Measurements from ENCODE around the gene LARGE1.

The LARGE1 gene

DNA sequence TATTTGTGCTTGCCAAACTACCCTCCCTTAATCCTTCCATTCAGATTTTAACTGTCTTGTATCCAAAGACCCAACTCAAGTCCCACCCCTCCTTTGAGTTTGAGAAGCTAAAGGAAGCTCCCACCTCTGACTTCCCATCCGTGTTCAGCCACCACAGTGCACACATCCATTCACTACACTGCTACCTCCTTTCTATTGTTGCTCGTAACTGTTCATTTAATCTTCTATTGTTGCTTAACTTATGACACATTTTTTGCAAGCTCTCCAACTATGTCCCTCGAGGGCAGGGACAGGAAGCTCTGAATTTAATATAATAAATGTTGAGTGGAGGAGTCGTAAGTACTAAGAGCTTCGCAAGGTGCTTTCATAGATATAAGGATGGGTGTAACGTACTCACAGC, 10.4 kb downstream of the LARGE1 start:
- no peak for DNase-seq

DNA sequence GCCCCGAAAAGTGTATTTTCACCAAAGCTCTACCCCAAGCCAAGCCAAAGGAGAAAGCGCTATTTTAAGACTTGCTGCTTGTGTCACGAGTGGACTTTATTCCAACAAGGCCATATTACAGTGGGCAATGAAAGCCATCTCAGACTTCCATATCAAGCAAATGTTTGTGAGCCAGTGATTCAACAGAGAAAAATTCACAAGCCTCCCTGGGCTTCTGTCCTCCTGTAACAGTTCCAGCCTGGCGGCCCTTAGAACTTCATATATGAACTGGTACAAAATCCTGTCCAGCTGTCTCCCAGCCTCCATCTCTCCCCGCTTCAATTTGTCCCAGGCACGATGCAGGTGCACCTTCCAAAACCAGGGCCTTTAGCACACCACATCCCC, 11.2 kb downstream of the LARGE1 start:
- DNase-seq = no peak

DNA sequence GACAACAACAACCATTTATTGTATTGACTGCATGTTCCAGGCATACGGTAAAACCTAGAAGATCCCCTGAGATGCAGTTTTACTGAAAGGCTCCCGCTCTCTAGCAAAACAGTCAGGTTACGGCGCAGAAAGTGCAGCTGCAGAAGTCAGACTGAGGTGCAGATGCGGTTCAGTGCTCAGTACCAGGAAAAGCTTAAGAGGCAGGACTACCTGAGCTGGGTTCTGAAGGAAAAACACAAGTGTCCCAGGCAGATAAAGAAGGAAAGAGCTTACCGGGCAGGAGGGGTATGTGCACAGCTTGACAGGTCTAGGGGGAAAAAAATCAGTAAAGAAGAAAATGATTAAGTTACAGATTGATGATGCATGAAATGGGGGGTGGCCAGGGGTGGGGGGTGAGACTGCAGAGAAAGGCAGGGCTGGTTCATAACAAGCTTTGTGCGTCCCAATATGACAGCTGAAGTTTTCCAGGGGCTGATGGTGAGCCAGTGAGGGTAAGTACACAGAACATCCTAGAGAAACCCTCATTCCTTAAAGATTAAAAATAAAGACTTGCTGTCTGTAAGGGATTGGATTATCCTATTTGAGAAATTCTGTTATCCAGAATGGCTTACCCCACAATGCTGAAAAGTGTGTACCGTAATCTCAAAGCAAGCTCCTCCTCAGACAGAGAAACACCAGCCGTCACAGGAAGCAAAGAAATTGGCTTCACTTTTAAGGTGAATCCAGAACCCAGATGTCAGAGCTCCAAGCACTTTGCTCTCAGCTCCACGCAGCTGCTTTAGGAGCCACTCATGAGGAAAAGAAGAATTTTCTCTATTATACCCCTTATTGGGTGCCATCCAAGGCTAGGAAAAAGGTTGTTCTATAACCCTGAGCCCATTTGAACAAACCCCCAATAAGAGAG, 11.9 kb downstream of the LARGE1 start:
- DNase-seq = no peak

DNA sequence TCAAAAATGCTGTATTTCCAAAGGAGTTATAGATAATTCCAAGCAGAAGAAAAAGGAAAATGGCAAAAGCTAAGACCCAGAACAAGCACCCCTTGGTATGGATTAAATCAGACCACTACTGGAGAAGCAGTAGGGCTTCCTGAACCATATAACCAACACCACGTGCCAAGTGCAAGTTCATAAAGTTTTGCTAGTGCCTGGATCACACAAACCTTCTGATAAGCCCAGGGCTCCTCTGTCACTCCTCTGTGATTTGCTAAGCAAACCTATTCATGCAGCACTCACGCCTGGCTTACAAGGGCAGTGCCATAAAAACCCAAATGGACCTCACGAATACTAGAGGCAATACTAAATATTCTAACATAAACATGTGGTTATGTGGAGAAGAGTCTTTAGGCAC, 13.3 kb downstream of the LARGE1 start:
- no peak for DNase-seq

DNA sequence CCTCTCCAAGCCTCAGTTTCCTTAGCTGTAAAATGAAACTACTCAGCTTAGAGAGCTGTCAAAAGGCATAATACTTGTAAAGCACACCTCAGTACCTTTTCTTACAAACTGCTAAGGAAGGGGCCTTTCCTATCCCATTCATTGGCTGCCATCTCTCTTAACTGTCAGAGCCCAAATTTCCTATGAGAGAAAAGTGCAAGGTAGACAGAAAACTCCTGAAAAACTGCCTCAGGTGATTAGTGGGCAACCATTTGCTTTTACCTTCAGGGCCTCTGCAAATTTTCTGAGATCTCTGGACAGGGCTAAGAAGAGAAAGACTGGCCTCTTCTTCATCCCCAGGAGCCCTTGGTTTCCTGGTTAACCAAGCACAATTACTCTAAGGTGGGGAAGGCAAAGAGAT, 13.8 kb downstream of the LARGE1 start:
- DNase-seq = no peak

DNA sequence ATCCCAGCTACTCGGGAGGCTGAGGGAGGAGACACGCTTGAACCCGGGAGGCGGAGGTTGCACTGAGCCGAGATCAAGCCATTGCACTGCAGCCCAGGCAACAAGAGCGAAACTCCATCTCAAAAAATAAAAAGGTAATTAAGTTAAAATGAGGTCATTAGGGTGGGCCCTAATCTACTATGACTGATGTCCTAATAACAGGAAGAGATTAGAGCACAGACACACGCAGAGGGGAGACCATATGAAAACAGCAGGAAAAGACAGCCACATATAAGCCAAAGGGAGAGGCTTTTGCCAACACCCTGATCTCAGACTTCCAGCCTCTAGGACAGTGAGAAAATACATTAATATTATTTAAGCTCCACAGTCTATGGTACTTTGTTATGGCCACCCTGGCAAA, 17.3 kb downstream of the LARGE1 start:
- DNase-seq = no peak

DNA sequence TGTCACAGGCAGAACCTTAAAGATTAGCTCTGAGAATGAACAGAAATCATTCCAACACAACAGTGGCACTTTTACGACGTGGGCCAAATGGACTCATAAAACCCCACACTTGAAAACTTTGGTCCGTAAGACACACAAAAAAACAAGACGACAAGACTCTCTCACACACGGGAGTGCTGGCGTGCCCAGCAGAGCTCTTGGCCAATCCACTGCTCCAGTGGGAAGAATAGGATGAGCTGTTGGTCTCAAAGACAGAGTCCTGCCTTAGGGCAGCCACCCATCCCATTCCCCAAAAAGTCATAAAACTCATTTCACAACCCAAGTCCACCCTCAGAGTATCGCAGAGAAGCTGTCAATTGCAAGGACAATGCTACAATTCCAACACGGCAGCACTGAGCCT, 18.2 kb downstream of the LARGE1 start:
- no peak for DNase-seq

DNA sequence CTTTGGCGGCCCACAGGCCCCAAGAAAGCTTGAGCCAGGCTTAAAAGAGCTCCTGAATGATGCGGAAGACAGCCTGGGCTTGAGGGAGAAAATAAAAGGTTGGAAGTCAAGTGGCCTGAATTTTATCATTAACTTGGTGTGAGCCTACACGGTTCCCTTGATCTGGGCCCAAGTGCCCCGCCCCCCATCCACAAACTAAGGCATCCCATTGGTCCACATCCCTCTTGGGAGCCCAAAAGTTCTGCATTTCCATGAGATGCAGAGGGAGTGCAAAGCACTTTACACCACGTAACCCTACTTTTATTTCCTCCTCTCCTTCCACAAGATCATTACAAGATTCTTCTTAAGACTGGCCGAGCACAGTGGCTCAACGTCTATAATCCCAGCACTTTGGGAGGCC, 22.2 kb downstream of the LARGE1 start:
- no peak for DNase-seq

DNA sequence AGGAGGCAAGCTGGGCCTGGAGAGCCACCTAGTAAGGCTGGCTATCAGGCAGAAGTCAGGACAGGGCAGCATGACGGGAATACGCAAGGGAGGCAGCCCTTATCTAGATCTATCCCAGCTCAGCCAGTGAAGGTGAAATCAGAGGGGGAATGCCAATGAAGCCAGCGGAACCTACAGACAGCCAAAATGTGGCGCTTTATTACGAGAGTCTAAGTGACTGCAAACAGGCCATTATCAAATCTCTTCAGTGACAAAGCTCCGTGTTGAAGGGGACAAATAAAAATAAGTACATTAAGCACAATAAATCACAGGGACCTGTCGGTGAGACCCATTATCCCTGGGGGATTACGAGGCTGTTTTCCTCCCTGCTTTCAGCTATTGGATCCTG, 22.8 kb downstream of the LARGE1 start:
- DNase-seq = peak; percentile 68

DNA sequence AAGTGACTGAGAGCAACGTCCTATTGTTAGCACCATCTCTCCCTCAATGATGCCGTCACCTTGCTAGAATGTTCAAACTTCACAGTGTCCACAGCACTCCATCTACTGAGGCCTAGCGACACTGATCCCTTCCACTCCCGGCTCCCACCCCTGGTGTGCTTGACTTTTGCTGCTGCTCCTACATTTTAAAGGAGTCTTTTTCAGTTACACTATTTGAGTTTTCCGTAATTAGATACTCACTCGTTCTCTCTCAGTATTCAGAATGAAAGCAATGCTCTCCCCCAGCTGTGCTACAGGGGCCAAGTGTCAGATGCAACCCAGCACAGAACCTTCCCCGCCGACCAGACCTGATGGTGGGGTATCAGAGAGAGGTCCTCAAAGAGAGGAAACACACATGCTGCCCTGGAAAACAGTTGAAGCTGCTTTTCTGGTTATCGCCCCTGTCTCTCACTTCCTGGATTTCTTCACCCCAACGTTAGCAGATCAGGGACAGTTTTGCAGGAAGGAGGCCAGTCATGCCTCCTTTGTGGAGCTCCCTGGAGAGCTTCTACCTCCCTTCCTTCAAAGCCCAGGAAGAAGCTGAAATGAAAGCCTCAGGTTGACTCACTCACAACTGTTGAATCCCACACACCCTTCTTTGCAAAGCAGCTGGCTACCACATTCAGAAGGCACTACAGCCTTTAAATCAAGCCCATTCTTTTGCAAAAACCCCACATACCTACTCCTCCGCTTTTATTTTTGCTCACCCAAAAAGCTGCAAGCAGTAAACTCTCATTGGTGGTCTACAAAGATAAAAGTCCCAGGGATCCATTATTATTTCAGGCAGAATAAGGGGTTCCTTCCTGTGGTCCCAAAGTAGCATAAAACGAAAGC, 23.5 kb downstream of the LARGE1 start:
- no peak for DNase-seq

DNA sequence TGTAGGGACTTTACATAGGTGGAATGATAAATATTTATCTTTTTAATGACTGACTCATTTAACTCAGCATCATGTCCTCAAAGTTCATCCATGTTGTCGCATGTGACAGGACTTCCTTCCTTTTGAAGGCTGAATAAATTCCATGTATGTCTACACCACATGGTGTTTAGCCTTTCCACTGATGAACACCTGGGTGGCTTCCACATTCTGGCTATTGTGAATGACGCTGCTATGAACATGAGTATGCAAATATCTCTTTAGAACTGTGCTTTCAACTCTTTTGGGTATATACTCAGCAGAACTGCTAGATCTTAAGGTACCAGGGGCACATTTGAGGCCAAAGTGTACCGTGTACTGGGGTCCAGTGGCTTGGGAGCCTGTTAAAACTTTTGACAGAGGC, 24.1 kb downstream of the LARGE1 start:
- DNase-seq = no peak

DNA sequence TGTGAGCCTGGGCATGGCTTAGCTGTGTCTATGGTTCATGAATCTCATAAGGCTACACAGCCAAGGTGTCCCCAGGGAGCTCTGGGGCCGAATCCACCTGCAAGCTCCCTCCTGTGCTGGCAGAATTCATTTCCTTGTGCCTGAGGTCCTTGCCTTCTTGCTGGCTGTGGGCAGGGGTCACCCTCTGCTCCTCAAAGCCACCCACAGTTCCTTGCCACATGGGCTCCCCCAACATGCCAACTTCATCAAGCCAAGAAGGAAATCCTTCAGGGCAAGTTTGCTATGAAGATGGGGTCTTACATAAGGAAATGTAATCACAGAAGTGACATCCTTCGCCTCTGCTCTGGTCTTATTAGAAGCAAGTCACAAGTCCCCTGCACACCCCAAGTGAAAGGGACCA, 24.8 kb downstream of the LARGE1 start:
- DNase-seq = no peak

DNA sequence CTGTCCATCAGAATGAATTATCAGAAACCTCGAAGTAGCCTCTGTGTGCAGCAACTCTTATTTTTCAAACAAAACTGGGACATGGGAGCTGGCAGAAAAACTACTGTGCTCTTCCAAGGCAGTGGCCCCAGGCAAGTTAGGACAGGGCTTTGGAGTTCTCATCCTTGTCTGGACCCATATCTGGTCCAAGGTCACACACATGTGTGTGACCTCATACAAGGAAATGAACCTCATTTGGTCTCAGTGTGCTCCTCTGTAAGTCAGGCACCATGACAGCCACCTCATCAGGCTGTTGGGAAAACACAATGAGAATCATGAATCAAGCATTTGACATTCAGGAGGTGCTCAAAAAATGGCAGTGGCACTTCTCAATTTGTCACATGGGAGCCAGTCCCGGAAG, 25.8 kb downstream of the LARGE1 start:
- DNase-seq = no peak

DNA sequence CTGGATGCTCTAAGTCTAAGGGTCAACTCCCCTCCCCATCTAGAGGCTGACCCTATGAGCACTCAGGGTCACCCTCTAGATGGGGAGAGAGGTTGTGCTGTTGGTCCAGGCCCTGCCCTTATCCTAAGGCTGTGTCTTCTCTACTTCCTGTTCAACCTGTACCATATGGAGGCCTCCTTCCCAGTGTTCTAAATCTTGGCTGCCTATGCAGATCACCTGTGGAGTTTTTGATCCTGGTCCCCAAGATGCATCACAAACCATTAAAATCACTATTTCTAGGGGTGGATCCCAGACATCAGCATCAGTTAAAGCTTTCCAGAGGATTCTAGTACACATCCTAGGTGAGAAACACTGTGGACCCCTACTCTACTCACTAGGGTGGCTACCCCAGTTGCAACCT, 26.2 kb downstream of the LARGE1 start:
- no peak for DNase-seq

DNA sequence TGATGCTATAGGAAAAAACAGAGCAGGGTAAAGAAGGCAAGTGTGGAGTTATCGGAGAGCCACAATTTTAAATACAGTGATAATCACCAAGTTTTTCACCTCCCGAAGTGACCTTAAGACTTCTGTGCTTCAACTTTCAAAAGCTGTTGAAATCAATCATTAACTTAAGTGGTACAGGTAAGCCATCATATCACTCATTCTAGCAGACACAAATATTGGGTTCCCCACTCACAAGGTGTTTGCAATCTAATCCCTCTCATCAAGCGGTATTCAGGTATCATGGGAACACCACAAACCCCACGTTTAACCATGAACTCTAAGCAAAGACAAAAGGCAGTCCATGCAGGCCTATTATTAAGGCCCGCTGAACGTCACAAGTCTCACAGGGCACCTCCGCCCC, 26.8 kb downstream of the LARGE1 start:
- DNase-seq = no peak

DNA sequence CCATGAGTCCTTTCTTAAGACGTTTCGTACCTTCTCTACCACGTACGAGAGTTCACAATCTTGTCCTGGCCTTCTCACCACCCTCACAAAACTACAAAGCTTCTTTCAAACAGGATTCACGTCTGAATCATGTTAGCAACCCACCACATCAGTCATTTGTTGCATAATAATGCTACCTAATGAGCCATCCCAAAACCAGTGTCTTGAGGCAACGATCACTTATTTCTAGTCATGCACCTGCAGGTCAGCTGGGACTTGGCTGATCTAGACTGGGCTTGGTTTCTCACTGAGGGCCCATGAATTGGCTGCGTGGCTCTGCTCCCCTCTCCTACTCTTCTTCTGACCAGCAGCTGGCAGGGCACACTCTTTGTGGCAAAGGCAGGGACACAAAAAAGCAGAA, 28.3 kb downstream of the LARGE1 start:
- no peak for DNase-seq

DNA sequence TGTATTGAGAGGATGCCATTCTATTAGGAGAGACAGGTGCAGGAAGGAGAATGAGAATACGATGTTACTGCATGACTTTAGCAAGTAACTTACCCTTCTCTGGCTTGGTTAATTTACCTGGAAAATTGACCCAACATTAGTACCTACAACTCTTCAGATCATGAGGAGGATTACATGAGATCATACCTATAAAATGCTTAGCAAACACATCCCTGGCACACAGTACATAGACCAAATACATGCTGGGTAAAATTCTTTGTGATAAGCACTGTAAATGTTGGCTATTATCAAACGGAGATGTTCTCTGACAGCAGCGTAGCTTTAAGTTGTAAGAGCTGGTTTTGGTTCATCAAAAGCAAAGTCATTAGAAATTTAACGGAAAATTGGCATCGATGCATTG, 28.8 kb downstream of the LARGE1 start:
- DNase-seq = no peak

DNA sequence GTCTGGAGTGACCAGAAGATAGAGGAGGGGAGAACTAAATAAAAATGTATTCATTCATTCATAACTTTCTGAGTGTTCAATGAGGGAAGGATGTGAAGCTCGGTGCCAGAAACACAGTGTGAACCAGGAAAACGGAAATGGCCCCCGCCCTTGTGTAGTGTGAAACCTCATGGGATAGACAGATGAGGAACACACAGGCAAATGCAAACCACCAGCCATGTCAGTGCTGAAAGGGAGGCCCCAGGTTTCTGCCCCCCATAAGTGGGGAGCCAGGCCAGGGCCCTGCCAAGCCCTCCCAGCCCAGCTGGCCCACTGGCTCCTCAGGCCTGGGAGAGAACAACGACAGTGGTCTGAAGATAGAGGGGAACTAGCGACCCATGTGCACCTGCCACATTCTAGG, 30.5 kb downstream of the LARGE1 start:
- DNase-seq = no peak

DNA sequence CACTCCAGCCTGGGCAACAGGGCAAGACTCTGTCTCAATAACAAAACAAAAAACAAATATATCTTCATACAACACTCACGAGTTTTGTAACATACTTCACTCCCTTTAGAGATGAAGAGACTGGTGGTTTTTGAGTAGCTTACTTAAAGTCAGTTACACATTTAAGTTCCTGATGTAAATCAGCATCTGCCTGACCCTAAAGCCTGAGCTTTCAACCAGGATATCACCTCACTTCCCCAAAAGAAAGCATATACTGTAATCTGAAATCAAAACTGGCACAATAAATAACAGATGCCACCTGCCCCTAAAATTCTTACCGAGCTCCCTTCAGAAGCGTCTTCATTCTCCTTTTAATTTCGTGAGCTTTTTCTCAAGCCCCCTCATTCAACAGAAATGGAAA, 31.5 kb downstream of the LARGE1 start:
- no peak for DNase-seq

DNA sequence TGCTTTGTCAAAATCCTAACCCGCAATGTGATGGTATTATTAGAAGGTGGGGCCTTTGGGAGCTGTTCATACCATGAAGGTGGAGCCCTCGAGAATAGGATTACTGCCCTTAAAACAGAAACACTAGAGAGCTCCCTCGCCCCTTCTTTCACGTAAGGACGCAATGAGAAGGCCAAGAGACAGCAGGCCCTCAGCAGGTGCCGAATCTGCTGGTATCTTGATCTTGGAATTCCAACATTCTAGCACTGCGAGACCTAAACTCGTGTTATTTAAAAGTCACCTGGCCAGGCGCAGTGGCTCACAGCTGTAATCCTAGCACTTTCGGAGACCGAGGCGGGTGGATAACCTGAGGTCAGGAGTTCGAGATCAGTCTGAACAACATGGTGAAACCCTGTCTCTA, 33.1 kb downstream of the LARGE1 start:
- DNase-seq = no peak

DNA sequence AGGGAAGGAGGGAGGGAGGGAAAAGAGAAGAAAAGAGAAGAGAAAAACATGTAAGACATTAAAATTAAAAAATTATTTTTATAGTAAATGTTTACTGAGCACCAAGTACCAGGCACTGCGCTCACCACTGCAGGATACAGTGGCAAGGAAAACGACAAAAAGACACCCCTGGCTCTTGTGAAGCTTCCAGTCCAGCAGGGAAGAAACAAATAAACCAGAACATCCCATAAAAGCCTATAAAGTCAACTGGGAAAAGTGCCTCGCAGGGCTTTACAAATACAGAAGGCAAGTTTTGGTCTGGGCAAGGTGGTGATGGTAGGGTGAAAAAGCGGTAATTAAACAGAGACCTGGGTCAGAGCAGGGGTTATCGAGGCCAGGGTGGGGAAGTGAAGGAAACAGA, 33.6 kb downstream of the LARGE1 start:
- no peak for DNase-seq

DNA sequence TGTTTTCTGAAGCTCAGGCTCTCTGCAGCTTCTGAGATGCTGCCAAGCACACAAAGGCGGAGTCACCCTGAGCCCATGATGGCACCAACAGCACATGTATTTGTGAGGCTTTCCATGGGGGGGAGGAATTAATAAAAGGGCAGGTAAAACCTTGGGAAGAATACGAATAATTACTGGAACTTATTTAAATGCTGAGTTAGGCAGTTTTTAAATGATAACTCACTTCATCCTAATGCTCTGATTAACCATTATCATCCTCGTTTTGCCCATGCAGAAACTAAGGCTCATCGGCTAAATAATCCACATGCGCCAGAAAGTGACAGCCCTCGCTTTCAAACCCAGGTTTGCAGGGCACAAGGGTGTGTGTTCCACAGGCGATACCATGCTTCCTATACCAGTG, 35.4 kb downstream of the LARGE1 start:
- DNase-seq = no peak

DNA sequence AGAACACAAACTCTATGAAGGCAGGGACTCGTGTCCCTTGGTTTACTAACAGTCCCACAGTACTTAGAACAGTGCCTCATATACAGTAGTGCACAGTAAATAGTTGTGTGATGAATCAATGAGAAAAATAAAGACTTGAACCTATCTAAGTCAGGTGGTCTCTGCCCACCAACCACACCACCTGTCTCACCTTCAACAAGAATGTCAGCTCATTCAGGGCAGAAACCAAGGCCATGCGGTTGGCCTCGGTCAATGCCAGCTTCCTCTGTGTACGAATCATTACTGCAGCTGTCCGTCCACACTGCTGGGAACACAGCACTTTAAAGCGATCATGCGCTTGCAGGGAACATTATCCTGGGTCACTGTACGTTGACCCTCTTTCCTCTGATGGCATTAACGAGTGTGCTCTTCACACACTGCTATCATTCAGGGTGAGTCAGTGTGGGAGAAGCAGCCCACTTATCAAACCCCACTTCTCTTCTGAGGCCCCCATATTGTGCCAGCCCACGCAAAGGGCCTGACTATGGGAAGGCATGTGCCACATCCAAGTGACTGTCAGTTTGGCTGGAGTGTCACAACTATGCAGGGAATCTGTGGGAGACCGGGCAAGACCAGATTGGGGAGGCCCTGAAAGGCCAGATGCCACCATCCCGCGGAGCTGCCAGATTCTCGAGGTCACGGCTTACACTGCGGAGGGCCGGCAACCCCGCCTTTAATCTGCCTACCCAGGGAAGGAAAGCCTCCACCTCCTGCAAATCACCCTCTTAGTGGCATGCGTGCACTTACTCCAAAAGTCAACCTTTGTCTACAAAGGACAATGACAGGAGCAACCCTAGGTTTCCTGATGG, 36.1 kb downstream of the LARGE1 start:
- no peak for DNase-seq

Data from NCI-H1105 (cell line).